CD4-positive, alpha-beta T cell (primary cell): ENCODE data around the gene SQSTM1. TPM values are rescaled to one million over a fixed set of nuclear protein-coding genes. Genes with fewer than 3 reads are reported as not detected.

Source experiments
- ATAC-seq: fragments of 200-7000 bp; cut with Tn5 transposase; one replicate; pipeline ENCODE4 v1.10.0; 2022; ENCODE audit warnings: mild to moderate bottlenecking; ENCODE audit not compliant: poor library complexity
- CTCF ChIA-PET: fragments of 350-600 bp; sonication (Branson Sonifier 250); formaldehyde crosslinking; loops from one replicate; lab custom pipeline; 2021; ENCODE audit warnings: antibody characterized with exemption, inconsistent platforms; lab: Charles Lee
- POLR2A ChIA-PET: fragments of 350-600 bp; sonication (Branson Sonifier 250); formaldehyde crosslinking; loops from one replicate; lab custom pipeline; 2021; ENCODE audit warnings: antibody characterized with exemption, inconsistent platforms; lab: Charles Lee
- DNase-seq, 14 experiments: peaks; one replicate each; pipeline ENCODE4 v3.0.0-alpha.2; 2013 to 2020; ENCODE audit warnings: mixed read lengths in 2 of 14
- H3K27ac ChIP-seq, 2 donors: one replicate each; pipeline versions ENCODE4 v1.5.1 to v1.7.0; 2013; ENCODE audit warnings: low read length in 2 of 2, low read depth in 1 of 2, mild to moderate bottlenecking in 1 of 2
- H3K27me3 ChIP-seq, 2 experiments: 1 replicate in 1 of 2; 2 replicates in 1 of 2; pipeline versions ENCODE4 v1.6.1 to v1.7.0; 2013; ENCODE audit warnings: low read length in 2 of 2, control low read depth in 1 of 2, mild to moderate bottlenecking in 1 of 2, moderate library complexity in 1 of 2; ENCODE audit not compliant: insufficient read depth in 2 of 2, control insufficient read depth in 1 of 2
- H3K36me3 ChIP-seq: one replicate; pipeline ENCODE4 v1.6.1; 2013; ENCODE audit warnings: low read length, control low read depth; ENCODE audit not compliant: insufficient read depth
- H3K4me1 ChIP-seq: one replicate; pipeline ENCODE4 v1.6.1; 2013; ENCODE audit warnings: low read length, control low read depth; ENCODE audit not compliant: insufficient read depth
- H3K4me3 ChIP-seq: one replicate; pipeline ENCODE4 v1.5.1; 2013; ENCODE audit warnings: mild to moderate bottlenecking, low read length, moderate library complexity
- H3K9me3 ChIP-seq, 2 experiments: 1 replicate in 1 of 2; 2 replicates in 1 of 2; pipeline versions ENCODE4 v1.6.1 to v1.7.0; 2013; ENCODE audit warnings: low read length in 2 of 2, mild to moderate bottlenecking in 2 of 2, control low read depth in 1 of 2, moderate library complexity in 1 of 2; ENCODE audit not compliant: control insufficient read depth in 1 of 2, insufficient read depth in 1 of 2
- H3K27ac Mint-ChIP-seq: one replicate; pipeline ENCODE4 v1.8.0; 2020; ENCODE audit warnings: mixed read lengths
- H3K27me3 Mint-ChIP-seq: one replicate; pipeline ENCODE4 v1.8.0; 2021; ENCODE audit warnings: mixed read lengths
- H3K36me3 Mint-ChIP-seq: one replicate; pipeline ENCODE4 v1.8.0; 2021; ENCODE audit warnings: low read depth, mixed read lengths
- H3K4me1 Mint-ChIP-seq: one replicate; pipeline ENCODE4 v1.8.0; 2021; ENCODE audit warnings: low read depth, mixed read lengths
- H3K4me3 Mint-ChIP-seq: one replicate; pipeline ENCODE4 v1.8.0; 2020; ENCODE audit warnings: mild to moderate bottlenecking, mixed read lengths
- H3K9me3 Mint-ChIP-seq: one replicate; pipeline ENCODE4 v1.8.0; 2020; ENCODE audit warnings: mixed read lengths
- intact Hi-C, 2 experiments: fragments of 100-400 bp; cut with DNase I in 1 of 2; cut with micrococcal nuclease in 1 of 2; formaldehyde crosslinking; loops; one replicate each; pipeline versions ENCODE4 v1.15.1 to v1.9.0; 2023 to 2025; cut with DNase I, micrococcal nuclease
- total RNA-seq, 174 experiments: library from RNA in 2 of 174; stranded (reverse) in 2 of 174; gene quantifications; one replicate each; pipeline ENCODE4 v1.2.3 and lab custom pipeline; 2021 to 2026
- TF ChIP-seq, protein P1 (sequence below): fragments of 200-600 bp; IDR thresholded peaks from one replicate; pipeline ENCODE4 v1.8.0; 2022; ENCODE audit warnings: antibody characterized with exemption, mild to moderate bottlenecking

The SQSTM1 gene
- total RNA-seq, 2 experiments from 2014 or later, result 260 to 267 TPM

DNA sequence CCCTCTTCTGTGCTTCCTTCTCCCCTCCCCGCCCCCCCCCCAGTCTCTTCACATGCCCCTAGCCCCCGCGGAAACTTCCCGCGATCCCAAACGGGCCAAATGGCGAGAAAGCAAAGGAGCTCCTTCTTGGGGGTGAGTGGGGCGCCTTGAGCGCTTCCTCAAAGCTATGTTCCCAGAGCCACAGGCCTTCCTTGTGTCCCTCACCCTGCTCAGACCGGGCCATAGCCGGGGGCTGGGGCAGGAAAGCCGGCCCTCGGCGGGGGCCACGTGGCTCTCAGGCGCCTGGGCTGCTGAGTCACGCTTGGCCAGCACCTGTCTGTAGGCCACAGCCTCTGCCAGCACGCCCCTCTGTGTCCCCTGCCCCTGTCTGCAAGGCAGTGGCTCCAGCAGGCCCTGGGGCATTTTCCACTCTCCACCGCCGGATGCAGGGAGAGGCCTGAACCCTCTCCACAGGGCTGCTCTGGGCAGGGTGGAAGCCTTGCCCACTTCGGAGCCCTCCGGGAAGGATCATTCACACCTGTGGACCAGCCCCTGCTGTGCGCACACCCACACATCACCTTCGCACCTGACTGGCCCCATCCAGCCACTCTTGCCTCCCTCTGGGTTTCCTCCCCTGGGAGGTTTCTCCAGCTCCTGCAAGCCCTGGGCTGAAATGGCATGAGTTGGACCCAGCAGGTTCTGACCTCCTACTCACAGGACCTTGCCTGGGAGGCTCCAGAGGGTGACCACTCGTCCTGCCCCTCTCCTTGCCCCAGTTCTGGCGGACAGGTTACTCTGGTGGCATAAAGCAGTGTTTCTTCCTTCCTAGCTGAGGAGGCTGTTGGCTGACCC lies 1.2 kb upstream of the SQSTM1 start:
- Histone ChIP-seq H3K9me3 (no peaks in the 10 kb centered on the region), H3K36me3 (peaks cover 21% of the 10 kb centered on the region), H3K27me3 (peaks cover 0 to 4% of the 10 kb centered on the region in 2 experiments), H3K4me1 (peaks cover 69% of the 10 kb centered on the region), H3K27ac (peak overlapping the region; percentile 95 to 96), H3K4me3 (peak overlapping the region; percentile 83)
- peaks cover 29% of the 10 kb centered on the region for H3K36me3 Mint-ChIP-seq
- intact Hi-C loops, result loop anchor here (1.0 to 5.0 kb wide), 4 partner anchors 8 to 39 kb away; partner anchors contain the start of genes MRNIP (in 2 of the 2) and MGAT4B (in 1 of the 2)
- ATAC-seq, result no peak
- peak in 4 of 14 experiments; percentile 46 to 76 (median 60) for DNase-seq
- CTCF ChIA-PET, result interaction anchor here (1.5 kb wide), 1 partner anchor 24 kb away, joined by 3 read pairs; no protein-coding TSS in a partner anchor
- peaks cover 5% of the 10 kb centered on the region for H3K27me3 Mint-ChIP-seq
- TF ChIP-seq, protein P1, sequence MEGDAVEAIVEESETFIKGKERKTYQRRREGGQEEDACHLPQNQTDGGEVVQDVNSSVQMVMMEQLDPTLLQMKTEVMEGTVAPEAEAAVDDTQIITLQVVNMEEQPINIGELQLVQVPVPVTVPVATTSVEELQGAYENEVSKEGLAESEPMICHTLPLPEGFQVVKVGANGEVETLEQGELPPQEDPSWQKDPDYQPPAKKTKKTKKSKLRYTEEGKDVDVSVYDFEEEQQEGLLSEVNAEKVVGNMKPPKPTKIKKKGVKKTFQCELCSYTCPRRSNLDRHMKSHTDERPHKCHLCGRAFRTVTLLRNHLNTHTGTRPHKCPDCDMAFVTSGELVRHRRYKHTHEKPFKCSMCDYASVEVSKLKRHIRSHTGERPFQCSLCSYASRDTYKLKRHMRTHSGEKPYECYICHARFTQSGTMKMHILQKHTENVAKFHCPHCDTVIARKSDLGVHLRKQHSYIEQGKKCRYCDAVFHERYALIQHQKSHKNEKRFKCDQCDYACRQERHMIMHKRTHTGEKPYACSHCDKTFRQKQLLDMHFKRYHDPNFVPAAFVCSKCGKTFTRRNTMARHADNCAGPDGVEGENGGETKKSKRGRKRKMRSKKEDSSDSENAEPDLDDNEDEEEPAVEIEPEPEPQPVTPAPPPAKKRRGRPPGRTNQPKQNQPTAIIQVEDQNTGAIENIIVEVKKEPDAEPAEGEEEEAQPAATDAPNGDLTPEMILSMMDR, result no peak
- no peaks in the 10 kb centered on the region for H3K9me3 Mint-ChIP-seq
- peak overlapping the region; percentile 89 for H3K4me3 Mint-ChIP-seq
- peak overlapping the region; percentile 81 for H3K27ac Mint-ChIP-seq
- POLR2A ChIA-PET, result interaction anchor here (0.7 to 4.5 kb wide), 13 partner anchors 8 to 1615 kb away, joined by 3 to 48 read pairs (median 7); partner anchors contain the start of genes HNRNPAB, HNRNPH1, LTC4S and MAML1
- H3K4me1 Mint-ChIP-seq, result peaks cover 58% of the 10 kb centered on the region

DNA sequence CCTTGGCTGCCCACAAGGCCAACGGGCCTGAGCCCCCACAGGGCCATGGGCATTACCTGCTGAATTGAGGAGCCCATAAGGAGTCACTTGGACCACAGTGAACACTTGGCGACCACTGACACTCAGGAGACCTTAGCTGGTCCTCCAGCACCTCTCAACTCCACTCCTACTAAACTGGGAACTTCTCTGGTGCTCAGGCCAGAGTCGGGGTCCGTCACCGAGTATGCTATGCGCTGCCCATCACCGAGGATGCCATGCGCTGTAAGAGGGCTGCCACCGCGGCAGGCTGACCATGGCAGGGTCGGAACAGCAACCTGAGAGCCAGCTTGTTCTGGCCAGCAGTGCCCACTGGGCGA lies 600 bp upstream of the SQSTM1 start:
- intact Hi-C loops, result loop anchor here (1.0 to 5.0 kb wide), 4 partner anchors 9 to 38 kb away; partner anchors contain the start of genes MRNIP (in 2 of the 2) and MGAT4B (in 1 of the 2)
- no peaks in the 10 kb centered on the region for H3K9me3 Mint-ChIP-seq
- POLR2A ChIA-PET, result interaction anchor here (0.7 to 4.5 kb wide), 17 partner anchors 9 to 1616 kb away, joined by 3 to 48 read pairs (median 5); partner anchors contain the start of genes HNRNPAB, HNRNPH1, LTC4S and MAML1

More for the DNA sequence above, 600 bp upstream of the SQSTM1 start:
- CTCF ChIA-PET, result interaction anchor here (1.1 to 2.1 kb wide), 3 partner anchors 18 to 57 kb away, joined by 3 to 5 read pairs (median 3); no protein-coding TSS in a partner anchor
- peak overlapping the region; percentile 95 to 96 for H3K27ac ChIP-seq
- peak overlapping the region; percentile 89 for H3K4me3 Mint-ChIP-seq
- peaks cover 69% of the 10 kb centered on the region for H3K4me1 ChIP-seq
- H3K27me3 Mint-ChIP-seq, result peaks cover 5% of the 10 kb centered on the region
- peak overlapping the region; percentile 81 for H3K27ac Mint-ChIP-seq
- peaks cover 26% of the 10 kb centered on the region for H3K36me3 ChIP-seq
- no peaks in the 10 kb centered on the region for H3K9me3 ChIP-seq
- peak overlapping the region; percentile 83 for H3K4me3 ChIP-seq
- H3K27me3 ChIP-seq, result peaks cover 0 to 4% of the 10 kb centered on the region in 2 experiments
- peaks cover 64% of the 10 kb centered on the region for H3K4me1 Mint-ChIP-seq
- ATAC-seq (no peak), DNase-seq (peak in 1 of 14 experiments; percentile 37)
- TF ChIP-seq, protein P1, result no peak
- peaks cover 35% of the 10 kb centered on the region for H3K36me3 Mint-ChIP-seq
